PC-3 (cell line): ENCODE results near the gene N4BP2L2. TPM values are rescaled to one million over a fixed set of nuclear protein-coding genes. Genes with fewer than 3 reads are reported as not detected.

Experiments used
- ATAC-seq: fragments of 200-7000 bp; cut with Tn5 transposase; 2 replicates; pipeline ENCODE4 v1.9.1; 2020; ENCODE audit warnings: mild to moderate bottlenecking, moderate library complexity
- BruUV-seq: library from RNA; stranded (reverse); fragments of 400-500 nt; replicated peaks from 2 replicates; lab custom pipeline; 2021; lab: Mats Ljungman, UMichigan
- CTCF ChIA-PET: fragments of 300-600 bp; sonication (Branson Sonifier 250); formaldehyde crosslinking; loops from one replicate; lab custom pipeline; 2022; ENCODE audit warnings: antibody characterized with exemption; lab: Charles Lee
- POLR2A ChIA-PET: fragments of 300-600 bp; sonication (Branson Sonifier 250); formaldehyde crosslinking; loops from one replicate; lab custom pipeline; 2022; ENCODE audit warnings: antibody characterized with exemption; ENCODE audit not compliant: unreplicated experiment; lab: Charles Lee
- DNase-seq: peaks from one replicate; pipeline ENCODE4 v3.0.0-alpha.2; 2015
- H2AFZ ChIP-seq: fragments of 300-600 bp; sonication (generic); 2 replicates; pipeline ENCODE4 v1.6.0; 2016; ENCODE audit warnings: antibody characterized with exemption, low read length
- H3F3A ChIP-seq: fragments of 300-600 bp; sonication (generic); one replicate; pipeline ENCODE4 v1.6.0; 2017; ENCODE audit warnings: antibody characterized with exemption, low read length, control low read depth, mild to moderate bottlenecking; ENCODE audit not compliant: unreplicated experiment
- H3K27ac ChIP-seq: fragments of 300-600 bp; sonication (generic); 2 replicates; pipeline ENCODE4 v1.5.1; 2016; ENCODE audit warnings: mild to moderate bottlenecking, low read length
- H3K27me3 ChIP-seq: fragments of 300-600 bp; sonication (generic); 2 replicates; pipeline ENCODE4 v1.6.1; 2016; ENCODE audit warnings: low read length, mixed read lengths
- H3K36me3 ChIP-seq: fragments of 300-600 bp; sonication (generic); 2 replicates; pipeline ENCODE4 v1.6.1; 2016; ENCODE audit warnings: low read depth, mixed run types, low read length, mixed read lengths
- H3K4me1 ChIP-seq: fragments of 300-600 bp; sonication (generic); 2 replicates; pipeline ENCODE4 v1.5.1; 2016; ENCODE audit warnings: low read length; ENCODE audit not compliant: insufficient read depth
- H3K4me2 ChIP-seq: fragments of 300-600 bp; sonication (generic); 2 replicates; pipeline ENCODE4 v1.6.0; 2016; ENCODE audit warnings: low read length
- H3K4me3 ChIP-seq: fragments of 300-600 bp; sonication (generic); 2 replicates; pipeline ENCODE4 v1.5.1; 2016; ENCODE audit warnings: mild to moderate bottlenecking, low read length, mixed read lengths
- H3K79me2 ChIP-seq: fragments of 300-600 bp; sonication (generic); 2 replicates; pipeline ENCODE4 v1.6.1; 2017; ENCODE audit warnings: low read length, mixed read lengths
- H3K9ac ChIP-seq: fragments of 300-600 bp; sonication (generic); 2 replicates; pipeline ENCODE4 v1.6.0; 2016; ENCODE audit warnings: mild to moderate bottlenecking, low read length
- H3K9me2 ChIP-seq: fragments of 300-600 bp; sonication (generic); replicated peaks from 2 replicates; pipeline ENCODE4 v1.6.1; 2016; ENCODE audit warnings: mixed run types, low read length, mixed read lengths
- H3K9me3 ChIP-seq: fragments of 300-600 bp; sonication (generic); 2 replicates; pipeline ENCODE4 v1.6.1; 2016; ENCODE audit warnings: low read length, mixed read lengths
- H4K20me1 ChIP-seq: fragments of 300-600 bp; sonication (generic); 2 replicates; pipeline ENCODE4 v1.6.1; 2016; ENCODE audit warnings: low read length, mixed read lengths
- EZH2 ChIP-seq: fragments of 300-600 bp; sonication (generic); IDR thresholded peaks from one replicate; pipeline ENCODE4 v1.6.1; 2017; ENCODE audit warnings: antibody characterized with exemption, mild to moderate bottlenecking, low read length; ENCODE audit not compliant: unreplicated experiment
- EZH2phosphoT487 ChIP-seq: fragments of 300-600 bp; sonication (generic); IDR thresholded peaks from 2 replicates; pipeline ENCODE4 v1.6.1; 2018; ENCODE audit warnings: mild to moderate bottlenecking, antibody characterized with exemption, low read length, borderline replicate concordance
- intact Hi-C: fragments of 100-400 bp; cut with micrococcal nuclease; formaldehyde crosslinking; loops from 2 replicates; pipeline ENCODE4 v1.9.0; 2023
- total RNA-seq: library from RNA; depleted of rRNA; stranded (reverse); fragments of >200 nt; gene quantifications from 2 replicates; pipeline ENCODE4 v1.2.3, GENCODE V29; 2014
- TF ChIP-seq, protein P1 (sequence below): fragments of 300-600 bp; sonication (generic); conservative IDR thresholded peaks from 2 replicates; pipeline ENCODE4 v1.5.1; 2017; ENCODE audit warnings: antibody characterized with exemption, low read depth, mild to moderate bottlenecking, low read length

N4BP2L2 gene
- total RNA-seq, 1 experiment from 2014 or later = 51.4 TPM

DNA sequence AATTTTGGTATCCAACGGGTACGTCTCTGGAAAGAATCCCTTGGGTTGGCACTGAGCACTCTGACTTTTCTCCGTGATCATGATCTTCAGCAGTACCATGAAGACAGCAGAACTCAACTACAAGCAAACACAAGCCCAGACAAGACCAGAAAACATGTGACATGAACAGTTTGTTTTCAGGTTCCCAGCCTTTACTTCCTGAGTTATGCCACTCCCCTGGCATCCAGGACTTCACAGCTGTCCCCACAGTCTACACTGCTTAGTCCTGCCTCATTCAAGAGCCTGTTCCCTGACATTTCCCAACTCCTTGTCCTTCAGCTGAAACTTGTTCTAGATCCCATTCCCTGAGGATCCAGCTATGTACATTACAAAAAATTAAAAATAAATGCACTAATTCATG lies 105.7 kb downstream of the N4BP2L2 start:
- Histone ChIP-seq H3K79me2 (no peaks in the 10 kb centered on the region), H3F3A (no peaks in the 10 kb centered on the region), H3K4me2 (no peak overlapping the region), H4K20me1 (no peaks in the 10 kb centered on the region), H3K9me2 (no peaks in the 10 kb centered on the region), H3K9me3 (no peaks in the 10 kb centered on the region), H3K9ac (no peak overlapping the region), H3K27me3 (no peaks in the 10 kb centered on the region), H3K4me3 (no peak overlapping the region), H2AFZ (no peak overlapping the region), H3K27ac (no peak overlapping the region), H3K4me1 (no peaks in the 10 kb centered on the region), H3K36me3 (no peaks in the 10 kb centered on the region)
- intact Hi-C loops = no loop called here
- POLR2A ChIA-PET = no interaction called here
- CTCF ChIA-PET = no interaction called here
- TF ChIP-seq EZH2 = no peak
- TF ChIP-seq, protein P1, sequence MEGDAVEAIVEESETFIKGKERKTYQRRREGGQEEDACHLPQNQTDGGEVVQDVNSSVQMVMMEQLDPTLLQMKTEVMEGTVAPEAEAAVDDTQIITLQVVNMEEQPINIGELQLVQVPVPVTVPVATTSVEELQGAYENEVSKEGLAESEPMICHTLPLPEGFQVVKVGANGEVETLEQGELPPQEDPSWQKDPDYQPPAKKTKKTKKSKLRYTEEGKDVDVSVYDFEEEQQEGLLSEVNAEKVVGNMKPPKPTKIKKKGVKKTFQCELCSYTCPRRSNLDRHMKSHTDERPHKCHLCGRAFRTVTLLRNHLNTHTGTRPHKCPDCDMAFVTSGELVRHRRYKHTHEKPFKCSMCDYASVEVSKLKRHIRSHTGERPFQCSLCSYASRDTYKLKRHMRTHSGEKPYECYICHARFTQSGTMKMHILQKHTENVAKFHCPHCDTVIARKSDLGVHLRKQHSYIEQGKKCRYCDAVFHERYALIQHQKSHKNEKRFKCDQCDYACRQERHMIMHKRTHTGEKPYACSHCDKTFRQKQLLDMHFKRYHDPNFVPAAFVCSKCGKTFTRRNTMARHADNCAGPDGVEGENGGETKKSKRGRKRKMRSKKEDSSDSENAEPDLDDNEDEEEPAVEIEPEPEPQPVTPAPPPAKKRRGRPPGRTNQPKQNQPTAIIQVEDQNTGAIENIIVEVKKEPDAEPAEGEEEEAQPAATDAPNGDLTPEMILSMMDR = no peak
- TF ChIP-seq EZH2phosphoT487 = no peak
- DNase-seq (no peak), ATAC-seq (no peak)
- BruUV-seq = no TSS peak

DNA sequence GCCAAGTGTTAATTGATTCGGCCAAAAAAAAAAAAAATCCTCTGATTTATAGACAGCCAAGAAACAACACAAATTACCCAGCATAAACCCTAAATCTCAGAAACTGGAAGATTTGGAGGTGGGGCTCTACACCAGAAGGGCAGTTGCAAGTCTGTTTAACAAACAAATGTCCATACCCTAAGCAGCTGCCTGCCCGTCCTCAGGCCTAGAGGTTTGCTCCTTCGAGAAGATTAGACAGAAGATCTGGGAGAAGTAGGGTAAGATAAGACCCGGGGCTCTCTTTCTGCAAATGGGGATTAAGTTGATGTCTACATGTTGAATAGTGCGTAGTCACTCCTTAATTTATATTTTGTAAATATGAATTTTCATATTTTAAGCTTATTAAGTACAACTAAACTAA lies 107.2 kb downstream of the N4BP2L2 start:
- POLR2A ChIA-PET = no interaction called here
- CTCF ChIA-PET = no interaction called here

More for the DNA sequence above, 107.2 kb downstream of the N4BP2L2 start:
- peaks cover 6% of the 10 kb centered on the region; the same call in 1 of the 2 replicates for H3K4me1 ChIP-seq
- H3K9me2 ChIP-seq = no peaks in the 10 kb centered on the region
- no peak overlapping the region for H3K9ac ChIP-seq
- no peak overlapping the region for H3K4me3 ChIP-seq
- H3K9me3 ChIP-seq = no peaks in the 10 kb centered on the region
- H3K36me3 ChIP-seq = no peaks in the 10 kb centered on the region
- no peak overlapping the region for H2AFZ ChIP-seq
- H3K27me3 ChIP-seq = no peaks in the 10 kb centered on the region
- H4K20me1 ChIP-seq = no peaks in the 10 kb centered on the region
- no peak overlapping the region for H3K4me2 ChIP-seq
- BruUV-seq = no TSS peak
- intact Hi-C loops = no loop called here
- no peaks in the 10 kb centered on the region for H3F3A ChIP-seq
- no peaks in the 10 kb centered on the region for H3K79me2 ChIP-seq
- no peak for DNase-seq
- no peak for ATAC-seq
- no peak overlapping the region for H3K27ac ChIP-seq
- TF ChIP-seq EZH2 = no peak
- TF ChIP-seq EZH2phosphoT487 = no peak
- TF ChIP-seq, protein P1 = no peak
